K562 (cell line): ENCODE results near the gene TTC39A. TPM values are rescaled to one million over a fixed set of nuclear protein-coding genes. Genes with fewer than 3 reads are reported as not detected.

ENCODE experiments used
- ATAC-seq: fragments of 200-7000 bp; cut with Tn5 transposase; 3 replicates; pipeline ENCODE4 v1.9.1; 2020; ENCODE audit warnings: moderate library complexity
- BruUV-seq: library from RNA; stranded (reverse); fragments of 400-500 nt; replicated peaks from 2 replicates; lab custom pipeline; 2021; lab: Mats Ljungman, UMichigan
- CTCF ChIA-PET: fragments of 300-600 bp; formaldehyde crosslinking; extraction: SDS; loops from one replicate; lab custom pipeline; 2021; ENCODE audit warnings: low intra/inter-chr PET ratio; lab: Yijun Ruan, JAX
- POLR2A ChIA-PET: fragments of 300-600, 350-650 bp; sonication (Branson Sonifier 250); formaldehyde crosslinking; extraction: SDS; loops from one replicate; lab custom pipeline; 2021; ENCODE audit warnings: antibody characterized with exemption, inconsistent platforms; lab: Yijun Ruan, JAX
- DNase-seq, 4 experiments: peaks; one replicate each; pipeline versions ENCODE4 v3.0.0 to v3.0.0-alpha.2; 2011 to 2018; ENCODE audit warnings: low spot score in 3 of 4, mixed read lengths in 3 of 4; ENCODE audit errors: extremely low read depth in 1 of 4
- FAIRE-seq: peaks from 2 replicates; lab custom pipeline; 2011; peaks lifted over from hg19 to GRCh38; lab: Jason Lieb, UNC
- H2AFZ ChIP-seq: 2 replicates; pipeline ENCODE4 v1.6.0; 2011; ENCODE audit warnings: low read depth, low read length, control low read depth, inconsistent platforms
- H3K27ac ChIP-seq: fragments of 200-600 bp; 3 replicates; pipeline ENCODE4 v1.8.0; 2011; ENCODE audit warnings: low read depth, mild to moderate bottlenecking, control low read depth, inconsistent platforms, low read length, moderate library complexity, mixed read lengths; ENCODE audit errors: extremely low read depth
- H3K27me3 ChIP-seq, 2 experiments: fragments of 300-600 bp in 1 of 2; 2 replicates in 1 of 2; 3 replicates in 1 of 2; pipeline versions ENCODE4 v1.6.0 to v1.8.0; 2011; ENCODE audit warnings: inconsistent platforms in 2 of 2, low read length in 2 of 2, mild to moderate bottlenecking in 1 of 2, mixed read lengths in 1 of 2, moderate library complexity in 1 of 2; ENCODE audit not compliant: control insufficient read depth in 2 of 2, insufficient read depth in 2 of 2
- H3K36me3 ChIP-seq: fragments of 300-600 bp; 3 replicates; pipeline ENCODE4 v1.8.0; 2011; ENCODE audit warnings: mild to moderate bottlenecking, low read length, inconsistent platforms; ENCODE audit not compliant: control insufficient read depth, insufficient read depth
- H3K4me1 ChIP-seq, 2 experiments: fragments of 200-600 bp in 1 of 2; replicated peaks in 1 of 2; 2 replicates in 1 of 2; 3 replicates in 1 of 2; pipeline versions ENCODE4 v1.5.1 to v1.8.0; 2011; ENCODE audit warnings: inconsistent platforms in 2 of 2, low read length in 2 of 2, mild to moderate bottlenecking in 1 of 2, mixed read lengths in 1 of 2, moderate library complexity in 1 of 2; ENCODE audit not compliant: control insufficient read depth in 2 of 2, insufficient read depth in 2 of 2
- H3K4me2 ChIP-seq: 2 replicates; pipeline ENCODE4 v1.6.1; 2011; ENCODE audit warnings: low read length, control low read depth, inconsistent platforms, mixed read lengths; ENCODE audit not compliant: insufficient read depth
- H3K4me3 ChIP-seq: fragments of 200-600 bp; sonication (generic), shearing (Covaris generic); 2 replicates; pipeline ENCODE4 v1.5.1; 2016; ENCODE audit warnings: control low read depth, inconsistent platforms
- H3K79me2 ChIP-seq: fragments of 200-600 bp; 3 replicates; pipeline ENCODE4 v1.8.0; 2011; ENCODE audit warnings: low read length, inconsistent platforms; ENCODE audit not compliant: control insufficient read depth, insufficient read depth
- H3K9ac ChIP-seq, 2 experiments: 2 replicates each; pipeline versions ENCODE4 v1.6.0 to v1.6.1; 2011; ENCODE audit warnings: low read depth in 2 of 2, low read length in 2 of 2, control low read depth in 1 of 2, inconsistent platforms in 1 of 2, mild to moderate bottlenecking in 1 of 2, mixed read lengths in 1 of 2; ENCODE audit not compliant: insufficient read depth in 1 of 2
- H3K9me1 ChIP-seq: one replicate; pipeline ENCODE4 v1.6.0; 2011; ENCODE audit warnings: inconsistent platforms, mild to moderate bottlenecking, low read length, moderate library complexity; ENCODE audit not compliant: control insufficient read depth, insufficient read depth
- H3K9me3 ChIP-seq: replicated peaks from 2 replicates; pipeline ENCODE4 v1.5.1; 2011; ENCODE audit warnings: low read depth, low read length, inconsistent platforms; ENCODE audit not compliant: control insufficient read depth, insufficient read depth
- H4K20me1 ChIP-seq: replicated peaks from 2 replicates; pipeline ENCODE4 v1.6.1; 2011; ENCODE audit warnings: low read length, inconsistent platforms, mixed read lengths; ENCODE audit not compliant: control insufficient read depth, insufficient read depth
- CHAMP1 ChIP-seq: fragments of 450-650 bp; IDR thresholded peaks from 2 replicates; pipeline ENCODE4 v1.6.1; 2016; ENCODE audit warnings: mild to moderate bottlenecking
- ESRRA ChIP-seq: fragments of 450-650 bp; IDR thresholded peaks from 2 replicates; pipeline ENCODE4 v1.6.1; 2014; ENCODE audit warnings: low read depth, mild to moderate bottlenecking, moderate library complexity, borderline replicate concordance
- PTRF ChIP-seq: fragments of 450-650 bp; IDR thresholded peaks from 2 replicates; pipeline ENCODE4 v1.6.1; 2016; ENCODE audit warnings: mild to moderate bottlenecking, missing genetic modification characterization, missing compliant biosample characterization
- WGBS: fragments of 100-300 bp; shearing (Covaris generic); methylation state at CpG from one replicate; pipeline ENCODE4 v1.1.6; 2016; ENCODE audit warnings: low coverage, mixed read lengths; ENCODE audit not compliant: insufficient coverage; ENCODE audit errors: missing lambda C conversion rate; 5-methylcytosine and 5-hydroxymethylcytosine counted together
- in situ Hi-C: fragments of 300-500 bp; cut with MboI; formaldehyde crosslinking; loops from 4 replicates; pipeline ENCODE4 v1.15.0; 2018; ENCODE audit warnings: inconsistent platforms, mixed read lengths
- intact Hi-C: fragments of 100-400 bp; cut with micrococcal nuclease; formaldehyde crosslinking; loops from 2 replicates; pipeline ENCODE4 v1.14.2; 2022
- polyA plus RNA-seq, 8 experiments: library from polyadenylated mRNA; depleted of rRNA in 4 of 8; stranded (reverse) in 5 of 8; unstranded in 3 of 8; fragments of >200 nt; fragmentation: Nextera tagmentation in 2 of 8; fragmentation: Illumina TruSeq in 1 of 8; extraction: Ambion mirVana in 2 of 8; extraction: Trizol in 1 of 8; gene quantifications; 2 replicates each; pipeline versions ENCODE4 v1.2.1 to v1.2.3, GENCODE V29; 2011 to 2014; ENCODE audit warnings: inconsistent platforms in 1 of 8, missing spikeins in 1 of 8
- total RNA-seq, 7 experiments: library from RNA; depleted of rRNA in 6 of 7; stranded (reverse); fragments of >200 nt in 6 of 7; fragmentation: Illumina TruSeq in 2 of 7; extraction: Trizol in 2 of 7; gene quantifications; 2 replicates each; pipeline versions ENCODE4 v1.2.1 to v1.2.3, GENCODE V29; 2011 to 2021; ENCODE audit warnings: low replicate concordance in 1 of 7

The TTC39A gene
- total and polyA plus RNA-seq, 9 of the 15 experiments (the other 6 are each of a cell fraction or from before 2014, with no cell fraction given) = 0.18 to 0.82 (median 0.35) TPM

- Histone ChIP-seq H3K27ac (no peak overlapping the region), H3K79me2 (no peaks in the 10 kb centered on the region), H3K4me2 (no peak overlapping the region), H3K36me3 (no peaks in the 10 kb centered on the region), H3K4me3 (no peak overlapping the region), H3K9me1 (no peaks in the 10 kb centered on the region), H3K9me3 (no peaks in the 10 kb centered on the region), H4K20me1 (no peaks in the 10 kb centered on the region), H3K9ac (no peak overlapping the region; a peak in 1 of 4 replicates), H3K4me1 (peaks cover 39 to 40% of the 10 kb centered on the region in 2 experiments), H3K27me3 (no peaks in the 10 kb centered on the region), H2AFZ (peak overlapping the region; percentile 9; the same call in 1 of the 2 replicates)
- DNase-seq (no peak), ATAC-seq (no peak), FAIRE-seq (no peak)
- TF ChIP-seq PTRF (0 out of 2 replicates have a peak, but pooled peaks have one; percentile 10), CHAMP1 (no peak), ESRRA (peak; percentile 45; the same call in 1 of the 2 replicates)
- ChIA-PET POLR2A (interaction anchor here (0.6 to 0.7 kb wide), 2 partner anchors 78 to 1019 kb away, joined by 4 to 5 read pairs; no protein-coding TSS in a partner anchor), CTCF (no interaction called here)
- in situ Hi-C loops = no loop called here
- BruUV-seq = no TSS peak
- intact Hi-C loops = no loop called here
- WGBS = 64% methylated on average over 5 of the region's 5 CpGs
These were observed 3.0 kb downstream of the TTC39A start for GRCh38 chr1:51327386-51327785.
